ENCODE results near the gene SELENON. TPM values are rescaled to one million over a fixed set of nuclear protein-coding genes. Genes with fewer than 3 reads are reported as not detected.

SELENON gene
- total RNA-seq, 1 experiment from 2014 or later: 57.2 TPM

GRCh38 chr1:25765923-25766589 is 33.9 kb upstream of the SELENON start:
- CTCF ChIA-PET: interaction anchor here (0.7 kb wide), 1 partner anchor 157 kb away, joined by 4 read pairs; no protein-coding TSS in a partner anchor

More at GRCh38 chr1:25765923-25766589, 33.9 kb upstream of the SELENON start:
- Histone ChIP-seq H3K27ac (ENCODE audit: low read length) (no peak overlapping the region), H3K4me3 (ENCODE audit: low read depth in 2 of 2, low read length in 2 of 2) (no peak overlapping the region), H3K9me3 (ENCODE audit: control insufficient read depth, insufficient read depth, low read depth, low read length) (no peaks in the 10 kb centered on the region), H3K27me3 (ENCODE audit: control insufficient read depth, insufficient read depth, low read length) (no peaks in the 10 kb centered on the region), H3K4me1 (ENCODE audit: control insufficient read depth, insufficient read depth, low read length) (no peaks in the 10 kb centered on the region), H3K36me3 (ENCODE audit: control insufficient read depth, insufficient read depth, low read length) (no peaks in the 10 kb centered on the region)
- POLR2A ChIA-PET: no interaction called here
- DNase-seq (ENCODE audit: low read depth, low spot score) (no peak), ATAC-seq (no peak)
- TF ChIP-seq REST (IDR thresholded peaks at IDR 0.05; ENCODE audit: insufficient read depth in 1 of 2, low read depth in 2 of 2, low read length in 1 of 2) (no peak), TCF7L2 (IDR thresholded peaks at IDR 0.05; ENCODE audit: low read depth, low read length) (no peak), CTCF (IDR thresholded peaks at IDR 0.05) (no peak), SIN3A (IDR thresholded peaks at IDR 0.05; ENCODE audit: borderline replicate concordance, insufficient read depth, low read depth, low read length) (no peak), POLR2AphosphoS5 (IDR thresholded peaks at IDR 0.05; ENCODE audit: low read depth, low read length) (no peak)
- no TSS peak for BruUV-seq (replicated peaks)
- intact Hi-C loops (cut with micrococcal nuclease; ENCODE audit: unreplicated experiment): no loop called here
- in situ Hi-C loops (cut with HindIII; ENCODE audit: low pct_unique_long_range_greater_than_20kb, low sequenced_read_pairs): no loop called here
